HFFc6 (cell line): ENCODE data around the gene SLC48A1. TPM values are rescaled to one million over a fixed set of nuclear protein-coding genes. Genes with fewer than 3 reads are reported as not detected.

Experiments
- DNase-seq: peaks from one replicate; pipeline ENCODE4 v3.0.0-alpha.2; 2018
- H3K27ac Mint-ChIP-seq: 2 replicates; pipeline ENCODE4 v1.8.0; 2020; ENCODE audit warnings: mild to moderate bottlenecking, mixed read lengths
- H3K27me3 Mint-ChIP-seq: 2 replicates; pipeline ENCODE4 v1.8.0; 2021; ENCODE audit warnings: mild to moderate bottlenecking, moderate library complexity, mixed read lengths; ENCODE audit not compliant: insufficient read depth
- H3K36me3 Mint-ChIP-seq: 2 replicates; pipeline ENCODE4 v1.8.0; 2021; ENCODE audit warnings: low read depth, mixed read lengths
- H3K4me1 Mint-ChIP-seq: 2 replicates; pipeline ENCODE4 v1.8.0; 2020; ENCODE audit warnings: low read depth, mixed read lengths
- H3K4me3 Mint-ChIP-seq: 2 replicates; pipeline ENCODE4 v1.8.0; 2020; ENCODE audit warnings: mild to moderate bottlenecking, moderate library complexity, mixed read lengths
- H3K9me3 Mint-ChIP-seq: 2 replicates; pipeline ENCODE4 v1.8.0; 2020; ENCODE audit warnings: mild to moderate bottlenecking, mixed read lengths
- CTCF ChIP-seq: fragments of 200-600 bp; sonication (generic); IDR thresholded peaks from 2 replicates; pipeline ENCODE4 v1.5.0; 2021; ENCODE audit warnings: antibody characterized with exemption, mild to moderate bottlenecking
- total RNA-seq, 6 experiments: library from RNA; stranded (reverse); fragmentation: NEBNext Ultra II Directional; extraction: Animal tissue kit (Norgen Biotek cat#: 25700); gene quantifications; 2 replicates in 1 of 6; 3 replicates in 5 of 6; pipeline ENCODE4 v1.2.3, GENCODE V29; 2021

Gene SLC48A1
- total RNA-seq, 6 experiments from 2014 or later, result 18.8 to 24.5 (median 21.0) TPM

DNA sequence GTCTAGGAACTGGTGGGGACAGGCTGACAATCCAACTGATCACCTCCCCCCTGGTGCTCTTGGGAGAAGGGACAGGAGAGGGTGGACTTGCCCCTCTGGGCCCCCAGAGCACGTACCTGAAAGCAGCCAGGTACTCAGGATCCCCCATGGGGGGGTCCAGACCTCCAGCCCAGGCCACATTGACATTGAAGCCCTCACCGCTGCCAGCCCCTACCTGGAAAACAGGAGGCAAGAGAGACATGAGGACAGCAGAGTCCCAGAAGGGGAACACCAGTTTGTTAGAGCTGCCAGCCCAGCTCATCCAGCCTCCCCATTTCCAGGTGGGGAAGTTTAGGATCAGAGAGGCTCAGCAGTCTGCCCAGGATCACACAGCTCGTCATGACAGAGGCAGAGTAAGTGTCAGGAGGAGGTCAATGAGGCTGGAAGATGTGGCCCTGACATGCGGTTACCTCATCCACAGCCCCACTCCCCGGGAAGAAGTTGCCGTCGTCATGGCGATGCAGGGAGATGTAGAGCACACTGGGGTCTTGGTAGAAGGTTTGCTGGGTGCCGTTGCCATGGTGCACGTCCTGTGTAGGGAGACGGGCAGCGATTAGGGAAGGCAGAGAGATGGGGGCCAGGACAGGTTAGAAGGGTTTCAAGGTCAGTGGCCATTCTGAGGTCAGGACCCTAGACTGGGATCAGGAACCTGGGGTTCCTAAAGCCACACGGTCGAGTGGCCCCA, 14.7 kb downstream of the SLC48A1 start:
- Mint-ChIP-seq H3K27ac (no peak overlapping the region), H3K27me3 (peaks cover 2% of the 10 kb centered on the region), H3K4me1 (no peaks in the 10 kb centered on the region), H3K4me3 (no peak overlapping the region), H3K36me3 (peaks cover 13% of the 10 kb centered on the region), H3K9me3 (no peaks in the 10 kb centered on the region)
- DNase-seq, result no peak
- TF ChIP-seq CTCF, result no peak

GRCh38 chr12:47789141-47789540, 16.1 kb downstream of the SLC48A1 start:
- Mint-ChIP-seq H3K4me3 (no peak overlapping the region), H3K9me3 (no peaks in the 10 kb centered on the region), H3K27ac (no peak overlapping the region), H3K4me1 (no peaks in the 10 kb centered on the region), H3K27me3 (no peaks in the 10 kb centered on the region; the same call in none of the 2 replicates), H3K36me3 (peaks cover 22% of the 10 kb centered on the region)
- no peak for TF ChIP-seq CTCF
- DNase-seq, result no peak

GRCh38 chr12:47789712-47790489, 16.9 kb downstream of the SLC48A1 start:
- H3K4me1 Mint-ChIP-seq, result no peaks in the 10 kb centered on the region

DNA sequence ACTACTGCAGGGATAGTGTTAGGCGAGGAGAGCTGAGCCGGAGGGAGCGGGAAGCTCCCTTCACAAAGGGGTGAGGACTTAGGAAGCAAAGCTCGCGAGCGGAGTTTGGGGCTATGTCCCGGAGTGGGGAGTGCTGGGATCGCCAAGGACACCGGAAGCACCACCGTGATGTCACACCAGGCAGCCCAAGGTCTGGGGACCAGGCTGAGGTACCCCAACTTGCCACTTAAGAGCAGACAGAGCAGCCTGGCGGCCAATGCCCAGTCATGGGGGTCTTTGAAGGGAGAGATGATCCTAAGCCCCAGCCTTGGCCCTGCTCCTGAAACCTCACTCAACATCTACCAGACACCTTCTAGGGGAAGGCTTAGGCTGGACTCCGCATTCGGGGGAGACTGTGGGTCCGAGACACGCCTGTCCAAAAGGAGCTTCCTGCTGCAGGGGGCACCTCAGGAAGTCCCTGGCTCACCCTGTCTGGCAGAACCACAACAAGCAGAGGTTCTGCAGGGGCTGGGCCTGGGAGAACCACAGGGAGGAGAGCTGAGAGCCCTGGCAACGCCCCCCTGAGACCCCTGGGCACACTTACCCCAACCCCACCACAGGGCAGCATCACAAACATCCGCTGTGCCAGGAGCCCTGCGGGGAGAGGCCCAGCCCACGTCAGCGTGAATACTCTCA, 17.8 kb downstream of the SLC48A1 start:
- Mint-ChIP-seq H3K36me3 (peaks cover 17% of the 10 kb centered on the region), H3K9me3 (no peaks in the 10 kb centered on the region), H3K27me3 (peaks cover 2% of the 10 kb centered on the region), H3K4me1 (no peaks in the 10 kb centered on the region), H3K27ac (no peak overlapping the region), H3K4me3 (no peak overlapping the region)
- DNase-seq, result no peak
- no peak for TF ChIP-seq CTCF

More at GRCh38 chr12:47789712-47790489, 16.9 kb downstream of the SLC48A1 start:
- H3K9me3 Mint-ChIP-seq, result no peaks in the 10 kb centered on the region
- H3K4me3 Mint-ChIP-seq, result no peak overlapping the region
- no peak for DNase-seq
- H3K36me3 Mint-ChIP-seq, result peaks cover 22% of the 10 kb centered on the region
- TF ChIP-seq CTCF, result no peak
- H3K27me3 Mint-ChIP-seq, result peaks cover 2% of the 10 kb centered on the region
- H3K27ac Mint-ChIP-seq, result no peak overlapping the region

- H3K4me1 Mint-ChIP-seq, result no peaks in the 10 kb centered on the region
- peaks cover 17% of the 10 kb centered on the region for H3K36me3 Mint-ChIP-seq
- H3K4me3 Mint-ChIP-seq, result no peak overlapping the region
- H3K9me3 Mint-ChIP-seq, result no peaks in the 10 kb centered on the region
- no peak for DNase-seq
- TF ChIP-seq CTCF, result no peak
- H3K27ac Mint-ChIP-seq, result no peak overlapping the region
- peaks cover 2% of the 10 kb centered on the region; the same call in 1 of the 2 replicates for H3K27me3 Mint-ChIP-seq
Measured at GRCh38 chr12:47791351-47791746, 18.3 kb downstream of the SLC48A1 start.
